ENCODE data around the gene PLEK. TPM values are rescaled to one million over a fixed set of nuclear protein-coding genes. Genes with fewer than 3 reads are reported as not detected.
A peak's percentile ranks its signal among the peaks of the same experiment; 100 is the strongest.

Gene PLEK
- total and polyA plus RNA-seq, 10 of the 15 experiments (the other 5 are each of a cell fraction or from before 2014, with no cell fraction given), result 229 to 804 (median 362) TPM

DNA sequence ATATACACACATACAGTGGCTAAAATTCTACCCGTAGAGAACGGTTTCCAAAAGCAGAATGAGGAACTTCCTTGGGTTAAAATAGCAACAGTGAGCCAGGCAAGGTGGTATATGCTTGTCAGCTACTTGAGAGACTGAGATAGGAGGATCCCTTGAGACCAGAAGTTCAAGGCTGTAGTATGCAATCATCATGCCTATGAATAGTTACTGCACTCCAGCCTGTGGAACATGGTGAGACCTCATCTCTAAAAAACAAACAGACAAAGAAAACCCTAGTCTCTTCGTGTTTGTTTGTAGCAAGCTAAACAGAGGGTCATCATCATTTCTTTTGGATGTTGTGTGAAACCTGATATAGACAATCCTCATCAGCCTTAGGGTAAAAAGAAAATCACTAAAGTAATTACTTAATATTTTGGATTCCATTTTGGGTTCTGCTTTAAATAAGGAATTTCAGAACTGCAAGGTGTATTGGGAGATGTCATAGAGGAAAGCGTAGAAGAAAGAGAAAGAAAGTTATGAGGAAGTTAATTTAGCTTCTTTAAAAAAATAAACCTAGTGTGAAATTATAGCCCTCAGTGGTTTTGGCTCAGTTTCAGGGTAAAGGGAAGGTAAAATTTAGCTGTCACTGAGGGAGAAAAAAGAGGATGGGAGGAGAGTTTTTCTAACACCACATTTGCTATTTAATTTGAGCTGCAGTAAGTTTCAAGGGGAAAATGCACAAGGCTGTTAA, 46.5 kb downstream of the PLEK start (continued):
- TF ChIP-seq ASH2L (IDR thresholded peaks at IDR 0.05; ENCODE audit: borderline replicate concordance, low read depth) (no peak), POLR2AphosphoS2 (IDR thresholded peaks at IDR 0.05; ENCODE audit: low read depth, low read length) (no peak), IKZF2 (IDR thresholded peaks at IDR 0.05) (peak; percentile 83 to 86), HCFC1 (IDR thresholded peaks at IDR 0.05; ENCODE audit: low read length) (no peak), SUPT20H (IDR thresholded peaks at IDR 0.05; ENCODE audit: borderline replicate concordance, control insufficient read depth, low read depth, low read length) (no peak), SRF (IDR thresholded peaks at IDR 0.05; ENCODE audit: low read depth in 2 of 2, low read length in 2 of 2) (no peak), POLR2AphosphoS5 (IDR thresholded peaks at IDR 0.05; ENCODE audit: low read length) (0 out of 2 replicates have a peak, but pooled peaks have one; percentile 33), STAT3 (IDR thresholded peaks at IDR 0.05; ENCODE audit: low read depth, low read length) (peak; percentile 22; the same call in 1 of the 2 replicates), CHD1 (IDR thresholded peaks at IDR 0.05; ENCODE audit: low read depth, low read length) (0 out of 2 replicates have a peak, but pooled peaks have one; percentile 87), EGR1 (IDR thresholded peaks at IDR 0.05; ENCODE audit: borderline replicate concordance in 1 of 2, low read depth in 2 of 2, low read length in 2 of 2) (no peak), MYB (IDR thresholded peaks at IDR 0.05; ENCODE audit: borderline replicate concordance, low read depth, low read length) (0 out of 2 replicates have a peak, but pooled peaks have one; percentile 31), EED (IDR thresholded peaks at IDR 0.05; ENCODE audit: low read depth) (peak; percentile 24; the same call in 1 of the 2 replicates), BRCA1 (IDR thresholded peaks at IDR 0.05; ENCODE audit: low read depth, low read length) (no peak), NFYB (IDR thresholded peaks at IDR 0.05; ENCODE audit: insufficient read depth, low read depth, low read length) (no peak), SIN3A (IDR thresholded peaks at IDR 0.05; ENCODE audit: low read depth, low read length) (no peak), NFXL1 (IDR thresholded peaks at IDR 0.05; ENCODE audit: borderline replicate concordance) (no peak), LARP7 (IDR thresholded peaks at IDR 0.05) (no peak), PAX8 (IDR thresholded peaks at IDR 0.05) (no peak)
- TF ChIP-seq, protein P1, sequence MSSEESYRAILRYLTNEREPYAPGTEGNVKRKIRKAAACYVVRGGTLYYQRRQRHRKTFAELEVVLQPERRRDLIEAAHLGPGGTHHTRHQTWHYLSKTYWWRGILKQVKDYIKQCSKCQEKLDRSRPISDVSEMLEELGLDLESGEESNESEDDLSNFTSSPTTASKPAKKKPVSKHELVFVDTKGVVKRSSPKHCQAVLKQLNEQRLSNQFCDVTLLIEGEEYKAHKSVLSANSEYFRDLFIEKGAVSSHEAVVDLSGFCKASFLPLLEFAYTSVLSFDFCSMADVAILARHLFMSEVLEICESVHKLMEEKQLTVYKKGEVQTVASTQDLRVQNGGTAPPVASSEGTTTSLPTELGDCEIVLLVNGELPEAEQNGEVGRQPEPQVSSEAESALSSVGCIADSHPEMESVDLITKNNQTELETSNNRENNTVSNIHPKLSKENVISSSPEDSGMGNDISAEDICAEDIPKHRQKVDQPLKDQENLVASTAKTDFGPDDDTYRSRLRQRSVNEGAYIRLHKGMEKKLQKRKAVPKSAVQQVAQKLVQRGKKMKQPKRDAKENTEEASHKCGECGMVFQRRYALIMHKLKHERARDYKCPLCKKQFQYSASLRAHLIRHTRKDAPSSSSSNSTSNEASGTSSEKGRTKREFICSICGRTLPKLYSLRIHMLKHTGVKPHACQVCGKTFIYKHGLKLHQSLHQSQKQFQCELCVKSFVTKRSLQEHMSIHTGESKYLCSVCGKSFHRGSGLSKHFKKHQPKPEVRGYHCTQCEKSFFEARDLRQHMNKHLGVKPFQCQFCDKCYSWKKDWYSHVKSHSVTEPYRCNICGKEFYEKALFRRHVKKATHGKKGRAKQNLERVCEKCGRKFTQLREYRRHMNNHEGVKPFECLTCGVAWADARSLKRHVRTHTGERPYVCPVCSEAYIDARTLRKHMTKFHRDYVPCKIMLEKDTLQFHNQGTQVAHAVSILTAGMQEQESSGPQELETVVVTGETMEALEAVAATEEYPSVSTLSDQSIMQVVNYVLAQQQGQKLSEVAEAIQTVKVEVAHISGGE (CRISPR knock-in tag; IDR thresholded peaks at IDR 0.05), result no peak
- TF ChIP-seq, protein P2, sequence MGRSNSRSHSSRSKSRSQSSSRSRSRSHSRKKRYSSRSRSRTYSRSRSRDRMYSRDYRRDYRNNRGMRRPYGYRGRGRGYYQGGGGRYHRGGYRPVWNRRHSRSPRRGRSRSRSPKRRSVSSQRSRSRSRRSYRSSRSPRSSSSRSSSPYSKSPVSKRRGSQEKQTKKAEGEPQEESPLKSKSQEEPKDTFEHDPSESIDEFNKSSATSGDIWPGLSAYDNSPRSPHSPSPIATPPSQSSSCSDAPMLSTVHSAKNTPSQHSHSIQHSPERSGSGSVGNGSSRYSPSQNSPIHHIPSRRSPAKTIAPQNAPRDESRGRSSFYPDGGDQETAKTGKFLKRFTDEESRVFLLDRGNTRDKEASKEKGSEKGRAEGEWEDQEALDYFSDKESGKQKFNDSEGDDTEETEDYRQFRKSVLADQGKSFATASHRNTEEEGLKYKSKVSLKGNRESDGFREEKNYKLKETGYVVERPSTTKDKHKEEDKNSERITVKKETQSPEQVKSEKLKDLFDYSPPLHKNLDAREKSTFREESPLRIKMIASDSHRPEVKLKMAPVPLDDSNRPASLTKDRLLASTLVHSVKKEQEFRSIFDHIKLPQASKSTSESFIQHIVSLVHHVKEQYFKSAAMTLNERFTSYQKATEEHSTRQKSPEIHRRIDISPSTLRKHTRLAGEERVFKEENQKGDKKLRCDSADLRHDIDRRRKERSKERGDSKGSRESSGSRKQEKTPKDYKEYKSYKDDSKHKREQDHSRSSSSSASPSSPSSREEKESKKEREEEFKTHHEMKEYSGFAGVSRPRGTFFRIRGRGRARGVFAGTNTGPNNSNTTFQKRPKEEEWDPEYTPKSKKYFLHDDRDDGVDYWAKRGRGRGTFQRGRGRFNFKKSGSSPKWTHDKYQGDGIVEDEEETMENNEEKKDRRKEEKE (IDR thresholded peaks at IDR 0.05), result no peak
- TF ChIP-seq, protein P3, sequence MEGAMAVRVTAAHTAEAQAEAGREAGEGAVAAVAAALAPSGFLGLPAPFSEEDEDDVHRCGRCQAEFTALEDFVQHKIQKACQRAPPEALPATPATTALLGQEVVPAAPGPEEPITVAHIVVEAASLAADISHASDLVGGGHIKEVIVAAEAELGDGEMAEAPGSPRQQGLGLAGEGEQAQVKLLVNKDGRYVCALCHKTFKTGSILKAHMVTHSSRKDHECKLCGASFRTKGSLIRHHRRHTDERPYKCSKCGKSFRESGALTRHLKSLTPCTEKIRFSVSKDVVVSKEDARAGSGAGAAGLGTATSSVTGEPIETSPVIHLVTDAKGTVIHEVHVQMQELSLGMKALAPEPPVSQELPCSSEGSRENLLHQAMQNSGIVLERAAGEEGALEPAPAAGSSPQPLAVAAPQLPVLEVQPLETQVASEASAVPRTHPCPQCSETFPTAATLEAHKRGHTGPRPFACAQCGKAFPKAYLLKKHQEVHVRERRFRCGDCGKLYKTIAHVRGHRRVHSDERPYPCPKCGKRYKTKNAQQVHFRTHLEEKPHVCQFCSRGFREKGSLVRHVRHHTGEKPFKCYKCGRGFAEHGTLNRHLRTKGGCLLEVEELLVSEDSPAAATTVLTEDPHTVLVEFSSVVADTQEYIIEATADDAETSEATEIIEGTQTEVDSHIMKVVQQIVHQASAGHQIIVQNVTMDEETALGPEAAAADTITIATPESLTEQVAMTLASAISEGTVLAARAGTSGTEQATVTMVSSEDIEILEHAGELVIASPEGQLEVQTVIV (IDR thresholded peaks at IDR 0.05; ENCODE audit: borderline replicate concordance, partially characterized antibody), result no peak

All from GM12878 (cell line).